HepG2 (cell line): ENCODE data around the gene ARAP1. TPM values are rescaled to one million over a fixed set of nuclear protein-coding genes. Genes with fewer than 3 reads are reported as not detected.

ENCODE experiments used
- ADNP ChIP-seq: sonication (generic); formaldehyde crosslinking; IDR thresholded peaks from 2 replicates; pipeline ENCODE4 v1.4.0; 2020; ENCODE audit warnings: missing genetic modification reagents
- ARID4A ChIP-seq: sonication (generic); formaldehyde crosslinking; IDR thresholded peaks from 2 replicates; pipeline ENCODE4 v1.5.0; 2020; ENCODE audit warnings: mild to moderate bottlenecking, missing genetic modification reagents, borderline replicate concordance
- CREB1 ChIP-seq, 2 experiments: fragments of 450-650 bp in 1 of 2; IDR thresholded peaks; 2 replicates each; pipeline ENCODE4 v1.6.1; 2016 to 2017; ENCODE audit warnings: control low read depth in 1 of 2, mild to moderate bottlenecking in 1 of 2, missing compliant biosample characterization in 1 of 2, missing genetic modification characterization in 1 of 2
- EED ChIP-seq: sonication (generic); formaldehyde crosslinking; IDR thresholded peaks from 2 replicates; pipeline ENCODE4 v1.5.0; 2020; ENCODE audit warnings: mild to moderate bottlenecking, missing genetic modification reagents
- MAFF ChIP-seq: IDR thresholded peaks from 2 replicates; pipeline ENCODE4 v1.6.1; 2011; ENCODE audit warnings: low read depth, low read length, improper control_type of control experiment
- NFIB ChIP-seq: sonication (generic); formaldehyde crosslinking; IDR thresholded peaks from 2 replicates; pipeline ENCODE4 v1.9.0; 2021; ENCODE audit warnings: missing genetic modification reagents, mild to moderate bottlenecking, borderline replicate concordance
- NFKB2 ChIP-seq: sonication (generic); formaldehyde crosslinking; IDR thresholded peaks from 2 replicates; pipeline ENCODE4 v1.4.0; 2020; ENCODE audit warnings: missing genetic modification reagents, borderline replicate concordance
- NR2F6 ChIP-seq, 2 experiments: IDR thresholded peaks; 2 replicates each; pipeline ENCODE4 v1.6.1; 2016; ENCODE audit warnings: antibody characterized with exemption in 1 of 2, mild to moderate bottlenecking in 1 of 2
- SALL1 ChIP-seq: sonication (generic); formaldehyde crosslinking; IDR thresholded peaks from 2 replicates; pipeline ENCODE4 v1.8.0; 2022; ENCODE audit warnings: mild to moderate bottlenecking, missing genetic modification reagents
- ZC3H13 ChIP-seq: sonication (generic); formaldehyde crosslinking; IDR thresholded peaks from 2 replicates; pipeline ENCODE4 v1.8.1; 2023; ENCODE audit warnings: mild to moderate bottlenecking, missing genetic modification reagents, moderate library complexity
- ZFP37 ChIP-seq: sonication (generic); formaldehyde crosslinking; IDR thresholded peaks from 2 replicates; pipeline ENCODE4 v1.4.0; 2020; ENCODE audit warnings: missing genetic modification reagents, borderline replicate concordance
- ZMYM3 ChIP-seq: sonication (generic); formaldehyde crosslinking; IDR thresholded peaks from 2 replicates; pipeline ENCODE4 v1.5.1; 2020; ENCODE audit warnings: mild to moderate bottlenecking, missing genetic modification reagents
- ZNF3 ChIP-seq: IDR thresholded peaks from 2 replicates; pipeline ENCODE4 v1.7.0; 2017; ENCODE audit warnings: inconsistent platforms
- ZNF788 ChIP-seq: sonication (generic); formaldehyde crosslinking; IDR thresholded peaks from 2 replicates; pipeline ENCODE4 v1.5.0; 2020; ENCODE audit warnings: mild to moderate bottlenecking, missing genetic modification reagents, borderline replicate concordance
- polyA plus RNA-seq, 8 experiments: library from polyadenylated mRNA; depleted of rRNA in 3 of 8; stranded (reverse) in 7 of 8; unstranded in 1 of 8; fragments of >200 nt; fragmentation: Illumina TruSeq in 4 of 8; extraction: Trizol in 4 of 8; gene quantifications; 2 replicates each; pipeline versions ENCODE4 v1.2.1 to v1.2.3, GENCODE V29; 2011 to 2016; ENCODE audit warnings: low read depth in 4 of 8, missing spikeins in 1 of 8, mixed read lengths in 1 of 8; ENCODE audit not compliant: insufficient read depth in 1 of 8
- total RNA-seq, 5 experiments: library from RNA; depleted of rRNA; stranded (reverse); fragments of >200 nt; fragmentation: Illumina TruSeq; extraction: Trizol; gene quantifications; 2 replicates each; pipeline ENCODE4 v1.2.3, GENCODE V29; 2016; ENCODE audit warnings: low read depth in 1 of 5
- TF ChIP-seq, protein P1 (sequence below): IDR thresholded peaks from 2 replicates; pipeline ENCODE4 v1.6.1; 2018; ENCODE audit warnings: missing genetic modification reagents, mild to moderate bottlenecking, missing compliant biosample characterization
- TF ChIP-seq, protein P2 (sequence below): sonication (generic); formaldehyde crosslinking; IDR thresholded peaks from 2 replicates; pipeline ENCODE4 v1.5.0; 2020; ENCODE audit warnings: mild to moderate bottlenecking, missing genetic modification reagents, moderate library complexity
- TF ChIP-seq, protein P3 (sequence below): sonication (generic); formaldehyde crosslinking; IDR thresholded peaks from 2 replicates; pipeline ENCODE4 v1.5.1; 2020; ENCODE audit warnings: mild to moderate bottlenecking, missing genetic modification reagents, moderate library complexity

ARAP1 gene
- total and polyA plus RNA-seq, 2 of the 13 experiments (the other 11 are each of a cell fraction or from before 2014, with no cell fraction given): 43.2 to 55.5 TPM

- TF ChIP-seq, protein P1, sequence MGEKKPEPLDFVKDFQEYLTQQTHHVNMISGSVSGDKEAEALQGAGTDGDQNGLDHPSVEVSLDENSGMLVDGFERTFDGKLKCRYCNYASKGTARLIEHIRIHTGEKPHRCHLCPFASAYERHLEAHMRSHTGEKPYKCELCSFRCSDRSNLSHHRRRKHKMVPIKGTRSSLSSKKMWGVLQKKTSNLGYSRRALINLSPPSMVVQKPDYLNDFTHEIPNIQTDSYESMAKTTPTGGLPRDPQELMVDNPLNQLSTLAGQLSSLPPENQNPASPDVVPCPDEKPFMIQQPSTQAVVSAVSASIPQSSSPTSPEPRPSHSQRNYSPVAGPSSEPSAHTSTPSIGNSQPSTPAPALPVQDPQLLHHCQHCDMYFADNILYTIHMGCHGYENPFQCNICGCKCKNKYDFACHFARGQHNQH (CRISPR knock-in tag): no peak
- TF ChIP-seq NFIB (no peak), SALL1 (peak; percentile 15; the same call in 1 of the 2 replicates), MAFF (no peak), ADNP (CRISPR knock-in tag) (no peak), ZFP37 (CRISPR knock-in tag) (no peak), CREB1 (IDR thresholded peaks at IDR 0.05) (no peak), CREB1 (CRISPR knock-in tag; IDR thresholded peaks at IDR 0.05) (peak; percentile 27; the same call in 1 of the 2 replicates), NR2F6 (IDR thresholded peaks at IDR 0.05) (no peak), NR2F6 (CRISPR knock-in tag; IDR thresholded peaks at IDR 0.05) (peak; percentile 10; the same call in 1 of the 2 replicates), NFKB2 (CRISPR knock-in tag) (no peak), ZNF3 (CRISPR knock-in tag) (no peak), ARID4A (CRISPR knock-in tag) (peak; percentile 37; the same call in 1 of the 2 replicates), ZC3H13 (CRISPR knock-in tag) (peak; percentile 61), ZNF788 (CRISPR knock-in tag) (peak; percentile 21; the same call in 1 of the 2 replicates), ZMYM3 (no peak), EED (CRISPR knock-in tag) (0 out of 2 replicates have a peak, but pooled peaks have one; percentile 36)
- TF ChIP-seq, protein P2, sequence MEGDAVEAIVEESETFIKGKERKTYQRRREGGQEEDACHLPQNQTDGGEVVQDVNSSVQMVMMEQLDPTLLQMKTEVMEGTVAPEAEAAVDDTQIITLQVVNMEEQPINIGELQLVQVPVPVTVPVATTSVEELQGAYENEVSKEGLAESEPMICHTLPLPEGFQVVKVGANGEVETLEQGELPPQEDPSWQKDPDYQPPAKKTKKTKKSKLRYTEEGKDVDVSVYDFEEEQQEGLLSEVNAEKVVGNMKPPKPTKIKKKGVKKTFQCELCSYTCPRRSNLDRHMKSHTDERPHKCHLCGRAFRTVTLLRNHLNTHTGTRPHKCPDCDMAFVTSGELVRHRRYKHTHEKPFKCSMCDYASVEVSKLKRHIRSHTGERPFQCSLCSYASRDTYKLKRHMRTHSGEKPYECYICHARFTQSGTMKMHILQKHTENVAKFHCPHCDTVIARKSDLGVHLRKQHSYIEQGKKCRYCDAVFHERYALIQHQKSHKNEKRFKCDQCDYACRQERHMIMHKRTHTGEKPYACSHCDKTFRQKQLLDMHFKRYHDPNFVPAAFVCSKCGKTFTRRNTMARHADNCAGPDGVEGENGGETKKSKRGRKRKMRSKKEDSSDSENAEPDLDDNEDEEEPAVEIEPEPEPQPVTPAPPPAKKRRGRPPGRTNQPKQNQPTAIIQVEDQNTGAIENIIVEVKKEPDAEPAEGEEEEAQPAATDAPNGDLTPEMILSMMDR: peak; percentile 75
- TF ChIP-seq, protein P3, sequence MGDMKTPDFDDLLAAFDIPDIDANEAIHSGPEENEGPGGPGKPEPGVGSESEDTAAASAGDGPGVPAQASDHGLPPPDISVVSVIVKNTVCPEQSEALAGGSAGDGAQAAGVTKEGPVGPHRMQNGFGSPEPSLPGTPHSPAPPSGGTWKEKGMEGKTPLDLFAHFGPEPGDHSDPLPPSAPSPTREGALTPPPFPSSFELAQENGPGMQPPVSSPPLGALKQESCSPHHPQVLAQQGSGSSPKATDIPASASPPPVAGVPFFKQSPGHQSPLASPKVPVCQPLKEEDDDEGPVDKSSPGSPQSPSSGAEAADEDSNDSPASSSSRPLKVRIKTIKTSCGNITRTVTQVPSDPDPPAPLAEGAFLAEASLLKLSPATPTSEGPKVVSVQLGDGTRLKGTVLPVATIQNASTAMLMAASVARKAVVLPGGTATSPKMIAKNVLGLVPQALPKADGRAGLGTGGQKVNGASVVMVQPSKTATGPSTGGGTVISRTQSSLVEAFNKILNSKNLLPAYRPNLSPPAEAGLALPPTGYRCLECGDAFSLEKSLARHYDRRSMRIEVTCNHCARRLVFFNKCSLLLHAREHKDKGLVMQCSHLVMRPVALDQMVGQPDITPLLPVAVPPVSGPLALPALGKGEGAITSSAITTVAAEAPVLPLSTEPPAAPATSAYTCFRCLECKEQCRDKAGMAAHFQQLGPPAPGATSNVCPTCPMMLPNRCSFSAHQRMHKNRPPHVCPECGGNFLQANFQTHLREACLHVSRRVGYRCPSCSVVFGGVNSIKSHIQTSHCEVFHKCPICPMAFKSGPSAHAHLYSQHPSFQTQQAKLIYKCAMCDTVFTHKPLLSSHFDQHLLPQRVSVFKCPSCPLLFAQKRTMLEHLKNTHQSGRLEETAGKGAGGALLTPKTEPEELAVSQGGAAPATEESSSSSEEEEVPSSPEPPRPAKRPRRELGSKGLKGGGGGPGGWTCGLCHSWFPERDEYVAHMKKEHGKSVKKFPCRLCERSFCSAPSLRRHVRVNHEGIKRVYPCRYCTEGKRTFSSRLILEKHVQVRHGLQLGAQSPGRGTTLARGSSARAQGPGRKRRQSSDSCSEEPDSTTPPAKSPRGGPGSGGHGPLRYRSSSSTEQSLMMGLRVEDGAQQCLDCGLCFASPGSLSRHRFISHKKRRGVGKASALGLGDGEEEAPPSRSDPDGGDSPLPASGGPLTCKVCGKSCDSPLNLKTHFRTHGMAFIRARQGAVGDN: peak; percentile 49
These were observed 1.3 kb upstream of the ARAP1 start (continued) for GRCh38 chr11:72753341-72754148.
